GM23248 (cell line): ENCODE measurements around the gene STAM. TPM values are rescaled to one million over a fixed set of nuclear protein-coding genes. Genes with fewer than 3 reads are reported as not detected.
"Not testable (repeated sequence)": the region's sequence is repeated elsewhere in the genome, so short reads cannot be mapped to it uniquely, and the experiment has no call there.

ENCODE experiments used
- DNase-seq: peaks from one replicate; pipeline ENCODE4 v3.0.0-alpha.2; 2015
- H2AFZ ChIP-seq: fragments of 200-600 bp; sonication (generic); 2 replicates; pipeline ENCODE4 v1.6.1; 2016; ENCODE audit warnings: antibody characterized with exemption
- H3F3A ChIP-seq: fragments of 200-600 bp; sonication (generic); 2 replicates; pipeline ENCODE4 v1.6.1; 2016; ENCODE audit warnings: mild to moderate bottlenecking, antibody characterized with exemption, mixed run types; ENCODE audit not compliant: insufficient read depth
- H3K27ac ChIP-seq: fragments of 200-600 bp; sonication (generic); 2 replicates; pipeline ENCODE4 v1.5.1; 2016; ENCODE audit warnings: mild to moderate bottlenecking
- H3K27me3 ChIP-seq: fragments of 200-600 bp; sonication (generic); replicated peaks from 2 replicates; pipeline ENCODE4 v1.6.1; 2016; ENCODE audit warnings: mild to moderate bottlenecking; ENCODE audit not compliant: insufficient read depth
- H3K36me3 ChIP-seq: fragments of 200-600 bp; sonication (generic); 2 replicates; pipeline ENCODE4 v1.6.1; 2016; ENCODE audit warnings: low read depth, mild to moderate bottlenecking
- H3K4me1 ChIP-seq: fragments of 200-600 bp; sonication (generic); 2 replicates; pipeline ENCODE4 v1.6.1; 2016; ENCODE audit warnings: mild to moderate bottlenecking; ENCODE audit not compliant: insufficient read depth
- H3K4me2 ChIP-seq: fragments of 200-600 bp; sonication (generic); one replicate; pipeline ENCODE4 v1.6.1; 2016; ENCODE audit warnings: mild to moderate bottlenecking; ENCODE audit not compliant: unreplicated experiment
- H3K4me3 ChIP-seq: fragments of 200-600 bp; sonication (generic); 2 replicates; pipeline ENCODE4 v1.5.1; 2016; ENCODE audit warnings: mild to moderate bottlenecking
- H3K79me2 ChIP-seq: fragments of 200-600 bp; sonication (generic); 2 replicates; pipeline ENCODE4 v1.6.1; 2016; ENCODE audit warnings: mild to moderate bottlenecking; ENCODE audit not compliant: insufficient read depth
- H3K9ac ChIP-seq: fragments of 200-600 bp; sonication (generic); 2 replicates; pipeline ENCODE4 v1.6.1; 2016; ENCODE audit warnings: mild to moderate bottlenecking
- H3K9me2 ChIP-seq: fragments of 200-600 bp; sonication (generic); 2 replicates; pipeline ENCODE4 v1.6.1; 2016; ENCODE audit warnings: mixed run types, mild to moderate bottlenecking, moderate library complexity; ENCODE audit not compliant: insufficient read depth
- H3K9me3 ChIP-seq: fragments of 200-600 bp; sonication (generic); one replicate; pipeline ENCODE4 v1.6.1; 2017; ENCODE audit warnings: low read depth
- H4K20me1 ChIP-seq: fragments of 200-600 bp; sonication (generic); 2 replicates; pipeline ENCODE4 v1.6.0; 2016; ENCODE audit not compliant: insufficient read depth
- EZH2 ChIP-seq: fragments of 200-600 bp; sonication (generic); IDR thresholded peaks from 2 replicates; pipeline ENCODE4 v1.6.1; 2018; ENCODE audit warnings: antibody characterized with exemption, mild to moderate bottlenecking; ENCODE audit not compliant: insufficient read depth, poor library complexity, severe bottlenecking
- EZH2phosphoT487 ChIP-seq: fragments of 200-600 bp; sonication (generic); IDR thresholded peaks from 2 replicates; pipeline ENCODE4 v1.6.1; 2018; ENCODE audit warnings: antibody characterized with exemption, moderate library complexity, mild to moderate bottlenecking, low read depth; ENCODE audit not compliant: insufficient read depth
- whole genome bisulfite sequencing, 2 experiments: methylation state at CpG; one replicate each; pipeline ENCODE4 v1.1.6; 2015 to 2017; ENCODE audit warnings: low lambda C conversion rate in 2 of 2, low coverage in 1 of 2; ENCODE audit errors: missing lambda C conversion rate in 2 of 2; 5-methylcytosine and 5-hydroxymethylcytosine counted together
- in situ Hi-C: fragments of 300-500 bp; cut with MboI; formaldehyde crosslinking; loops from 2 replicates; pipeline ENCODE4 v1.15.0; 2020
- polyA plus RNA-seq: library from polyadenylated mRNA; unstranded; fragments of >200 nt; fragmentation: Nextera tagmentation; extraction: Ambion mirVana; gene quantifications from 2 replicates; pipeline ENCODE4 v1.2.1, GENCODE V29; 2016
- total RNA-seq: library from RNA; depleted of rRNA; stranded (reverse); fragments of >200 nt; shearing (Covaris generic); gene quantifications from 2 replicates; pipeline ENCODE4 v1.2.3, GENCODE V29; 2014

STAM gene
- total and polyA plus RNA-seq, 2 experiments from 2014 or later: 25.2 to 29.2 TPM

DNA sequence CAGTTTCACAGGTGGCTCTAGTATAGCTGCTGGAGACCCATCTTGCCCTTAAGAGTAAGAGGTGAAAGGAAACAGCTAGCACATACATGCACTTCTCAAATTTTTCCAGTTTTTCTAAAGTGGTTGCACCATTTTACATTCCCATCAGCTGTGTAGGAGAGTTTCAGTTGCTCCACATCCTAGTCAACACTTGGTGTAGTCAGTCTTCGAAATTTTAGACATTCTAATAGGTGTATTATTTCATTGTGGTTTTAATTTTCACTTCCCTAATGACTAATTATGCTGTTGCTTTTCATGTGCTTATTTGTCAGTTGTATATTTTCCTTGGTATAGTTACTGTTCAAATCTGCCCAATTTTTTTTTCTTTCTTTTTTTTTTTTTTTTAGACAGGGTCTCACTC, 17.3 kb upstream of the STAM start:
- H3K4me2 ChIP-seq: no peak overlapping the region
- no peaks in the 10 kb centered on the region for H3K36me3 ChIP-seq
- H2AFZ ChIP-seq: no peak overlapping the region
- no peak for DNase-seq
- no peak for TF ChIP-seq EZH2phosphoT487
- TF ChIP-seq EZH2: no peak
- 40 to 64% methylated on average over 1 of the region's 1 CpG for WGBS, 2 experiments
- no peaks in the 10 kb centered on the region for H3K9me2 ChIP-seq
- H3K27ac ChIP-seq: no peak overlapping the region
- H4K20me1 ChIP-seq: no peaks in the 10 kb centered on the region
- H3K79me2 ChIP-seq: no peaks in the 10 kb centered on the region
- H3K27me3 ChIP-seq: no peaks in the 10 kb centered on the region
- in situ Hi-C loops: no loop called here
- no peak overlapping the region for H3K4me3 ChIP-seq
- no peak overlapping the region for H3K9ac ChIP-seq
- peaks cover 8% of the 10 kb centered on the region for H3K4me1 ChIP-seq
- no peaks in the 10 kb centered on the region for H3K9me3 ChIP-seq
- H3F3A ChIP-seq: no peaks in the 10 kb centered on the region

DNA sequence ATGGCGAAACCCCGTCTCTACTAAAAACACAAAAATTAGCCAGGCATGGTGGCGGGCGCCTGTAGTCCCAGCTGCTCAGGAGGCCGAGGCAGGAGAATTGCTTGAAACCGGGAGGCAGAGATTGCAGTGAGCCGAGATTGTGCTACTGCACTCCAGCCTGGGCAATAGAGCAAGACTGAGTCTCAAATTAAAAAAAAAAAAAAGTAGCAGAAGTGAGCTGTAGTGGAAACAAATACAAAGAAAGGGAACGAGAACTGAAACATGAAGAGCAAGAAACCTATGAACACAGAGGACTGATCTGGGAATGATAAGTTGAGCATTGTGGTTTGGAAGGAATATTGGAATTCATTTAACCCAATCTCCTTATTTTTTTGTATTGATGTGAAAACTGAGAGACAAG, 11.4 kb upstream of the STAM start:
- H3K9ac ChIP-seq, H3K9me3 ChIP-seq, H3K36me3 ChIP-seq, H3K27me3 ChIP-seq, H3K4me1 ChIP-seq, H2AFZ ChIP-seq, DNase-seq, H3K79me2 ChIP-seq, H4K20me1 ChIP-seq, H3K27ac ChIP-seq, H3F3A ChIP-seq, in situ Hi-C loops, H3K4me3 ChIP-seq, H3K9me2 ChIP-seq, H3K4me2 ChIP-seq: not testable (repeated sequence)
- WGBS, 2 experiments: 76 to 80% methylated on average over 8 of the region's 8 CpGs

DNA sequence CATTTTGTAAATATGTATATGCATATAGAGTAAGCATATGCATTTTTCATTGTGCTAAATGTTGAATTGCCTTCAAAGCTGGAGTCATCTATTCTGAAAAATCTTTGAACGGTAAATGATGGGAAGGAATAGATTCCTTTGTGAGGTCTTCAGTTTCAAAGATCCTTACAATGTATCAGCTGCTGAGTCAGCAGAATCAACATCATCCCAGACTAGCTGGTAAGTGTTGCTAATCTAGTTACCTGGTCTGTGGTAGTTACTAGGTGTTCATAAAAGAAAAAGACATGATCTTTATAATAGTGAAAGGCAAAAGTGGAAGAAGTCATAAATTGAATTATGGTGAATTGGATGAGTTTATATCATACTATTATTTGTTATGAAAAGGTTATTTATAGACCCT, 10.6 kb upstream of the STAM start:
- WGBS, 2 experiments: 52 to 54% methylated on average over 1 of the region's 1 CpG
- Histone ChIP-seq H2AFZ (no peak overlapping the region), H3K9me3 (no peaks in the 10 kb centered on the region), H3K4me1 (no peaks in the 10 kb centered on the region), H3K4me3 (no peak overlapping the region), H3K27me3 (no peaks in the 10 kb centered on the region), H3F3A (no peaks in the 10 kb centered on the region), H3K9me2 (no peaks in the 10 kb centered on the region), H3K79me2 (no peaks in the 10 kb centered on the region), H3K4me2 (no peak overlapping the region), H3K27ac (no peak overlapping the region), H3K36me3 (no peaks in the 10 kb centered on the region), H4K20me1 (no peaks in the 10 kb centered on the region), H3K9ac (no peak overlapping the region)
- no peak for TF ChIP-seq EZH2phosphoT487
- no peak for TF ChIP-seq EZH2
- in situ Hi-C loops: no loop called here
- no peak for DNase-seq

DNA sequence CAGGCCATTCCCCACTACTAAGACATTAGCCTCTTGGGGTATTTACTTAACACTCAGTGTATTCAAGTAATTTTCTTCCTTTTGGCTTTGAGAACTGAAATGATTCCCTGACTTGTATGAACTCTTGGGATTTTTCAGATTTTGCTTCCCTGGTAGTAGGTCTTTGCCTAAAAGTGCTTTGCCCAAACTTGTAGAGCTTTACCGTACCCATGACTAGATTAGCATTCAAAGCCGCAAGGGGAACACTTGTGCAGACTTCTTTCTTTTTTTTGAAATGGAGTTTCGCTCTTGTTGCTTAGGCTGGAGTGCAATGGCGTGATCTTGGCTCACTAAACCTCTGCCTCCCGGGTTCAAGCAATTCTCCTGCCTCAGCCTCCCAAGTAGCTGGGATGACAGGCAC, 6.1 kb upstream of the STAM start:
- Histone ChIP-seq H3K4me1 (peaks cover 8% of the 10 kb centered on the region), H3K9me2 (no peaks in the 10 kb centered on the region), H3K27me3 (no peaks in the 10 kb centered on the region), H3K27ac (no peak overlapping the region), H3K9ac (no peak overlapping the region), H3K9me3 (no peaks in the 10 kb centered on the region), H4K20me1 (no peaks in the 10 kb centered on the region), H3F3A (peaks cover 4% of the 10 kb centered on the region; the same call in 1 of the 2 replicates), H3K79me2 (peaks cover 11% of the 10 kb centered on the region), H3K4me3 (no peak overlapping the region), H3K36me3 (no peaks in the 10 kb centered on the region), H2AFZ (no peak overlapping the region), H3K4me2 (no peak overlapping the region)
- in situ Hi-C loops: no loop called here
- no peak for DNase-seq
- TF ChIP-seq EZH2phosphoT487: no peak
- TF ChIP-seq EZH2: no peak
- WGBS, 2 experiments: 87 to 89% methylated on average over 5 of the region's 5 CpGs

DNA sequence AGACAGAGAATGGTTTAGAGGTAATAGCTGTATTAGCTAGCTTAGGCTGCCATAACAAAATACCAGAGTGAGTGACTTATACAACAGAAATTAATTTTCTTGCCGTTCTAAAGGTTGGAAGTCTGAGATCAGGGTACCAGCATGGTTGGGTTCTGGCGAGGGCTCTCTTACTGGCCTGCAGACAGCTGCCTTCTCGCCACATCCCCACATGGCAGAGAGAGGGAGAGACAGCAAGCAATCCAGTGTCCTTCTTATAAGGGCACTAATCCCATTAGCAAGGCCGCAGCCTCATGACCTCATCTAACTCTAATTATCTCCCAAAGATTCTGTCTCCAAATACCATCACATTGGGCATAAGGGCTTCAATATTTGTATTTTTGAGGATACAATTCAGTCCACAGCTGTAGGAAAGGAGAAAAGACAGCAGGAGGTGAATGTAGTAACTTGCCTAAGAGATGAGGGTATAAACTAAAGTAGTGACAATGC, 3.6 kb upstream of the STAM start:
- Histone ChIP-seq H2AFZ (no peak overlapping the region), H3K4me2 (no peak overlapping the region), H3K9me2 (no peaks in the 10 kb centered on the region), H3K9ac (no peak overlapping the region), H4K20me1 (no peaks in the 10 kb centered on the region), H3K36me3 (no peaks in the 10 kb centered on the region), H3K27me3 (no peaks in the 10 kb centered on the region), H3K79me2 (peaks cover 24% of the 10 kb centered on the region), H3K4me1 (peaks cover 14% of the 10 kb centered on the region), H3K9me3 (no peaks in the 10 kb centered on the region), H3F3A (peaks cover 25% of the 10 kb centered on the region; the same call in 1 of the 2 replicates), H3K4me3 (no peak overlapping the region), H3K27ac (no peak overlapping the region)
- 96% methylated on average over 4 of the region's 4 CpGs for WGBS, 2 experiments
- no peak for DNase-seq
- TF ChIP-seq EZH2phosphoT487 (no peak), EZH2 (no peak)
- in situ Hi-C loops: no loop called here
